MM.1S (cell line): Measurements from ENCODE around the gene TCERG1L.

Source experiments
- DNase-seq: peaks from one replicate; pipeline ENCODE4 v3.0.0-alpha.2; 2015
- H2AFZ ChIP-seq: fragments of 300-600 bp; sonication (generic); 2 replicates; pipeline ENCODE4 v1.6.0; 2016; ENCODE audit warnings: antibody characterized with exemption, low read length
- H3F3A ChIP-seq: fragments of 300-600 bp; sonication (generic); 2 replicates; pipeline ENCODE4 v1.6.1; 2016; ENCODE audit warnings: mild to moderate bottlenecking, antibody characterized with exemption, low read length, moderate library complexity, mixed read lengths; ENCODE audit not compliant: insufficient read depth
- H3K27ac ChIP-seq: fragments of 300-600 bp; sonication (generic); 2 replicates; pipeline ENCODE4 v1.5.1; 2016; ENCODE audit warnings: mild to moderate bottlenecking, low read length
- H3K27me3 ChIP-seq: fragments of 300-600 bp; sonication (generic); replicated peaks from 2 replicates; pipeline ENCODE4 v1.6.0; 2016; ENCODE audit warnings: low read length; ENCODE audit not compliant: insufficient read depth
- H3K36me3 ChIP-seq: fragments of 300-600 bp; sonication (generic); replicated peaks from 2 replicates; pipeline ENCODE4 v1.6.1; 2016; ENCODE audit warnings: mild to moderate bottlenecking, low read length, mixed read lengths; ENCODE audit not compliant: insufficient read depth
- H3K4me1 ChIP-seq: fragments of 300-600 bp; sonication (generic); 2 replicates; pipeline ENCODE4 v1.6.1; 2016; ENCODE audit warnings: low read length, mixed read lengths
- H3K4me2 ChIP-seq: fragments of 300-600 bp; sonication (generic); 2 replicates; pipeline ENCODE4 v1.6.0; 2016; ENCODE audit warnings: low read depth, low read length
- H3K4me3 ChIP-seq: fragments of 300-600 bp; sonication (generic); 2 replicates; pipeline ENCODE4 v1.5.1; 2016; ENCODE audit warnings: low read length, mixed read lengths
- H3K79me2 ChIP-seq: fragments of 300-600 bp; sonication (generic); 2 replicates; pipeline ENCODE4 v1.6.1; 2016; ENCODE audit warnings: mixed run types, low read length, mixed read lengths
- H3K9ac ChIP-seq: fragments of 300-600 bp; sonication (generic); 2 replicates; pipeline ENCODE4 v1.6.1; 2016; ENCODE audit warnings: low read length, mixed read lengths
- H3K9me2 ChIP-seq: fragments of 300-600 bp; sonication (generic); replicated peaks from 2 replicates; pipeline ENCODE4 v1.6.1; 2016; ENCODE audit warnings: mild to moderate bottlenecking, low read length, mixed read lengths; ENCODE audit not compliant: insufficient read depth
- H3K9me3 ChIP-seq: fragments of 300-600 bp; sonication (generic); replicated peaks from 2 replicates; pipeline ENCODE4 v1.6.1; 2016; ENCODE audit warnings: mild to moderate bottlenecking, low read length, mixed read lengths; ENCODE audit not compliant: insufficient read depth
- H4K20me1 ChIP-seq: fragments of 300-600 bp; sonication (generic); 2 replicates; pipeline ENCODE4 v1.6.1; 2016; ENCODE audit warnings: mild to moderate bottlenecking, low read length, moderate library complexity, mixed read lengths; ENCODE audit not compliant: insufficient read depth
- EZH2 ChIP-seq: fragments of 300-600 bp; sonication (generic); optimal IDR thresholded peaks from 2 replicates; pipeline ENCODE3; 2017; ENCODE audit warnings: low read depth, mild to moderate bottlenecking, antibody characterized with exemption, low read length, mixed read lengths
- EZH2phosphoT487 ChIP-seq: fragments of 300-600 bp; sonication (generic); IDR thresholded peaks from 2 replicates; pipeline ENCODE4 v1.6.1; 2018; ENCODE audit warnings: antibody characterized with exemption, low read length
- TF ChIP-seq, protein P1 (sequence below): fragments of 300-600 bp; sonication (generic); IDR thresholded peaks from 2 replicates; pipeline ENCODE4 v1.5.1; 2016; ENCODE audit warnings: antibody characterized with exemption, low read length, mixed read lengths

The TCERG1L gene

GRCh38 chr10:131109726-131110125 lies 201.8 kb downstream of the TCERG1L start:
- H3K79me2 ChIP-seq, result no peaks in the 10 kb centered on the region
- no peak overlapping the region for H3K4me3 ChIP-seq
- H3K36me3 ChIP-seq, result no peaks in the 10 kb centered on the region
- H4K20me1 ChIP-seq, result no peaks in the 10 kb centered on the region
- H3K4me2 ChIP-seq, result no peak overlapping the region
- TF ChIP-seq, protein P1, sequence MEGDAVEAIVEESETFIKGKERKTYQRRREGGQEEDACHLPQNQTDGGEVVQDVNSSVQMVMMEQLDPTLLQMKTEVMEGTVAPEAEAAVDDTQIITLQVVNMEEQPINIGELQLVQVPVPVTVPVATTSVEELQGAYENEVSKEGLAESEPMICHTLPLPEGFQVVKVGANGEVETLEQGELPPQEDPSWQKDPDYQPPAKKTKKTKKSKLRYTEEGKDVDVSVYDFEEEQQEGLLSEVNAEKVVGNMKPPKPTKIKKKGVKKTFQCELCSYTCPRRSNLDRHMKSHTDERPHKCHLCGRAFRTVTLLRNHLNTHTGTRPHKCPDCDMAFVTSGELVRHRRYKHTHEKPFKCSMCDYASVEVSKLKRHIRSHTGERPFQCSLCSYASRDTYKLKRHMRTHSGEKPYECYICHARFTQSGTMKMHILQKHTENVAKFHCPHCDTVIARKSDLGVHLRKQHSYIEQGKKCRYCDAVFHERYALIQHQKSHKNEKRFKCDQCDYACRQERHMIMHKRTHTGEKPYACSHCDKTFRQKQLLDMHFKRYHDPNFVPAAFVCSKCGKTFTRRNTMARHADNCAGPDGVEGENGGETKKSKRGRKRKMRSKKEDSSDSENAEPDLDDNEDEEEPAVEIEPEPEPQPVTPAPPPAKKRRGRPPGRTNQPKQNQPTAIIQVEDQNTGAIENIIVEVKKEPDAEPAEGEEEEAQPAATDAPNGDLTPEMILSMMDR, result no peak
- TF ChIP-seq EZH2phosphoT487 (no peak), EZH2 (no peak)
- H3F3A ChIP-seq, result no peaks in the 10 kb centered on the region
- no peaks in the 10 kb centered on the region for H3K27me3 ChIP-seq
- no peak overlapping the region for H2AFZ ChIP-seq
- no peaks in the 10 kb centered on the region for H3K9me2 ChIP-seq
- no peak overlapping the region for H3K27ac ChIP-seq
- no peaks in the 10 kb centered on the region for H3K9me3 ChIP-seq
- H3K4me1 ChIP-seq, result no peaks in the 10 kb centered on the region
- no peak for DNase-seq
- no peak overlapping the region for H3K9ac ChIP-seq

DNA sequence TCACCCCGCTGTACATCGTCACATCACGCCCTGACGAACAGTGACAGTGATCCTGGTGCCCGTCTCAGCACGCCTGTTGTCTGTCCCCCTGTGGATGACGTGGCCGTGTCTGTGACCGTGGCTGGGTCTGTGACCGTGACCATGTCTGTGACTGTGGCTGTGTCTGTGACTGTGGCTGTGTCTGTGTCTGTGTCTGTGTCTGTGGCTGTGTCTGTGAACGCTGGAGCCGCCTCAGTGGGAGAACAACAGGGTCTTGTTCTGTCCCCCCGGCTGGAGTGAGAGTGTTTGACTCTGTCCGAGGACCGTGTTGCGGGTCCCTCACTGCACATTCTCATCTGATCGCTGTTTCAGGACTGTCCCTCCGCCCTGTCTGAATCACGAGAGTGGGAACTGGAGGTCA lies 202.2 kb downstream of the TCERG1L start:
- H3K9me2 ChIP-seq, result no peaks in the 10 kb centered on the region
- H3F3A ChIP-seq, result no peaks in the 10 kb centered on the region
- no peaks in the 10 kb centered on the region for H3K4me1 ChIP-seq
- no peaks in the 10 kb centered on the region for H3K36me3 ChIP-seq
- DNase-seq, result no peak
- no peaks in the 10 kb centered on the region for H3K79me2 ChIP-seq
- H3K9me3 ChIP-seq, result no peaks in the 10 kb centered on the region
- H2AFZ ChIP-seq, result no peak overlapping the region
- H3K27me3 ChIP-seq, result no peaks in the 10 kb centered on the region
- TF ChIP-seq EZH2 (no peak), EZH2phosphoT487 (no peak)
- TF ChIP-seq, protein P1, result no peak
- no peaks in the 10 kb centered on the region for H4K20me1 ChIP-seq
- no peak overlapping the region for H3K9ac ChIP-seq
- no peak overlapping the region for H3K4me3 ChIP-seq
- no peak overlapping the region for H3K27ac ChIP-seq
- H3K4me2 ChIP-seq, result no peak overlapping the region

DNA sequence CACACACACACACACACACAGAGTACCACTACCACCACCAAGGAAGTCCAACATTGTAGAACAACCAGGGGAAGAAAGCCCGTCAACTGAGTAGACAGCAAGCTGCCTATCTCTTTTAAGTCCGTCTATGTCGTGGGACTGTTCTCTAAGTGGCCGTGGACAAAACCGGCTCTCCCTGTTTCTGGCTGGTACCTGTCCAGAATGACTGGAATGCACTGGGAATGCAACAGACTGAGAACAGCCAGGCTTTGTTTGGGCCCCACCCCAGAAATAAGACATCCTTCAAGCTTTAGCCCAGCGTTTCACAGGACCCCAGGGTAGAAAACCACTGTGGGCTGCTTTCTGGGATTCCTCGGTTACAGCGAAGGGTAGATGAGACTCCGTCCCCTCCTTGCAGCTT lies 203.6 kb downstream of the TCERG1L start:
- Histone ChIP-seq H3K36me3 (no peaks in the 10 kb centered on the region), H4K20me1 (no peaks in the 10 kb centered on the region), H3K9ac (no peak overlapping the region), H3K79me2 (no peaks in the 10 kb centered on the region), H3K4me2 (no peak overlapping the region), H3K9me2 (no peaks in the 10 kb centered on the region), H3K27me3 (no peaks in the 10 kb centered on the region), H3K9me3 (no peaks in the 10 kb centered on the region), H3K4me1 (no peaks in the 10 kb centered on the region), H3K4me3 (no peak overlapping the region), H3F3A (no peaks in the 10 kb centered on the region), H2AFZ (no peak overlapping the region), H3K27ac (no peak overlapping the region)
- TF ChIP-seq, protein P1, result no peak
- TF ChIP-seq EZH2phosphoT487, result no peak
- no peak for TF ChIP-seq EZH2
- DNase-seq, result no peak
